Amniotic stem cell (primary cell): Measurements from ENCODE around the gene ATG10.
"Not testable (repeated sequence)": the region's sequence is repeated elsewhere in the genome, so short reads cannot be mapped to it uniquely, and the experiment has no call there.

Experiments used
- DNase-seq: peaks from one replicate; lab custom pipeline; 2025; lab: John Stamatoyannopoulos, UW

ATG10 gene

GRCh38 chr5:82057051-82057450, 85.2 kb downstream of the ATG10 start:
- DNase-seq, result no peak

DNA sequence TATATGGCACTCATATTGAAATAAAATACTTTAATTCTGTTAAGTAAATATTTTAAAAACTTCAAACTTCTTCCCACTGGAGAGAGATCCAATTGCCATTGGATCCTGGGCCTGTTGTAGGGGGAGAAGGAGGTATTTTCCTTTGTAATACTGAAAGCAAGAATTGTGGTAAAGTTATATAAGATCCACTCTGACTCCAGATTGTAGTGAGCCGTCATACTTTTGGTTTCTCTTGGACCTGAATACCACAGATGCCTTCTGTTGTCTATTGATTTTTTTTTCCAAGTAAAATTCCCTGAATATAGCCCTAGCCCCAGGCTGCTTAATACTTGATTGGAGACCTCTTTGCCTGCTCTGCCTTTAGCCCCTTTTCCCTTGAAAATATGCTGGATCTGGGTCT, 86.9 kb downstream of the ATG10 start:
- no peak for DNase-seq

DNA sequence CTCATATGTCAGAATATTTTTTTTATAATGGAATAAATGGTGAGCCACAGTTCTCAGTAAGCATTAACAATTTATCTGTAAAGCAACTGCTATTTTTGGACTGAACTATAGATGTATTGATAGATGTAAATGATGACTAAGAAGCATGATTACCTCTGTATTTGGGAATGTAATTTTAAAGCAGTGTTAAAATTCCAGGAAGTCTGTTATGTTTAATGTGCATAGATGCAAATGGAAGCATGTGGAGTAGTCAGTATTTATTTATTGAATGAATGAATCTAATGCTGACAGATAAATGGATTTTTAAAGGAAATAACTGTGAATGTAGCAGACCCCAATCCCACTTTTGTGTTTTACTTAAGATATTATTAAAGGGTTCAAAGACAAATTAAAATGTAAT, 95.0 kb downstream of the ATG10 start:
- no peak for DNase-seq

DNA sequence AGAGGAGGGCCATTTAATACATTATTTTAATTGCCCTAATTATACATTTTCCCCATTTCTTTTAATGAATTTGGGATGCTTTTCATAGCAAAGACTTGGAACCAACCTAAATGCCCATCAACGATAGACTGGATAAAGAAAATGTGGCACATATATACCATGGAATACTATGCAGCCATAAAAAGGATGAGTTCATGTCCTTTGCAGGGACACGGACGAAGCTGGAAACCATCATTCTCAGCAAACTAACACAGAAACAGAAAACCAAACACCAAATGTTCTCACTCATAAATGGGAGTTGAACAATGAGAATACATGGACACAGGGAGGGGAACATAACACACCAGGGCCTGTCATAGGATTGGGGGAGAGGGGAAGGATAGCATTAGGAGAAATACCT, 96.2 kb downstream of the ATG10 start:
- DNase-seq, result not testable (repeated sequence)

DNA sequence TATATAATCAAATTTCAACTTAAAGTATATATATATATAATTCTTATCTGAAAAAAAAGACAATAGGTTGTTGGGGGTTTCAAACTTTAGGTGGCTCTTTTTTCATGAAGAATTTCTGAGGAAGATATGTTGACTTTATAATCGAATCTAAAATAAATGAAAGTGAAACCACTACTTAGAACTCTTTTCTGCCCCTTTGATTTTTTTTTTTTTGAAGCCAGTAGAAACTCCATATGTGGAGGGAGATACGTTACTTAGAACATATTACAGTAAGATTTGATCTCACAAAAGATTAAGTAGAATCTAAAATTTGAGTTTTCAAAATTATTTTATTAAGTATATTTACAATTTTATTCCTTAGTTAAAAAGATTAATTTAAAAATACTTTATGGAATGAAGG, 96.9 kb downstream of the ATG10 start:
- DNase-seq, result no peak

DNA sequence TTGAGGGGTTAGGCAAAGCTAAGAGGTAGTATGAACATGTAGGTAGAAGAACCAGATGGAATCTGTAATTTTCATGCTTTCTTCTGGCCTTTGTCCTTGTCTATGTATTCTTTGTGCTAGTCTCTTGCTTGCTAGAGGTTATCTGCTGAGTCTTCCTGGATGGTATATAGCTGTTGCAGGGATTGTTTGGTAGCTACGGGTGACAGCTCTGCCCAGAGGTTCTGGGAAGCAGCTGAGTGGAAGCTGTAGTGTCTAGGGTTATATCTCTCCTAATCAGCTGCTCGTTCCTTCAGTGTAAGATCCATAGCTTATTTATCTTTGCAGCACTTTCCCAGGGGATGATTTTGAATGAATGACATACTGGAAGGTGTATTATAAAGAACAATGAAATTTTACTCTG, 100.3 kb downstream of the ATG10 start:
- DNase-seq, result no peak

DNA sequence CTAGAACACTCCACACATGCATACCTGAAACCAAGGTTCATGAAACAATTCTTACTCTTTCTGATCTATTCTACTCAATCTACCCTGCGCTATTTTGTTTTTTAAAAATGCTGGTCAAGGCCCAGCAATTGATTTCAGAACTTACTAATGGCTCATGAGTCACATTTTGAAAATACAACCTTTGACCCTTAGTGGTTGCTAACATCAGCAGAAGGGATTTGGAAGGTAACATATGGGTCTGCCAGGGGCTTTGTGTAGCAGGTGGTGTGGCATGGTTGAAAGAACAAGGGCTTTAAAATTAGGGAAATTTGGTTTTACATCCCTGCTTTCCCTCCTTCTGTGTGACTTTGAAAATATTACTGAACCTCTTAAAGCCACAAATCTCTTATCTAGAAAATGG, 101.4 kb downstream of the ATG10 start:
- DNase-seq, result no peak

DNA sequence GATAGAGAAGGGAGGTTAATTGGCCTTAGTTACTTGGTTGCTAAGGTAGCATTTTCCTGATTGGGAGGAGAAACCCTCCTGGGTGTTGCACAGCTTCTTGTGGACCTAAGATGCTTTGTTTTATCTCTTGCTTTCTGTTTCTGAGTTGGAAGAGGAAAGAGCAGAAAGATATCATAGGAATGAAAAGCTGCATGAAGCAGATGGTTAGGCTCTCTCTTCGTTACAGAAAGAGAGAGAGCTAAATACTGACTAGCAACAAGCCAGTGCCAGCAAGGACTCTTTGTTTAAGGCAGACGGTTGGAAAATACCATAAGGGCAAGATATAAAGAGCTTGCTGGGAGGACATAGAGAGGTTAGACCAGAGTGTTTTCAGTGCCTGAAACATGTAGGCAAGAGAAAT, 103.1 kb downstream of the ATG10 start:
- DNase-seq, result no peak

DNA sequence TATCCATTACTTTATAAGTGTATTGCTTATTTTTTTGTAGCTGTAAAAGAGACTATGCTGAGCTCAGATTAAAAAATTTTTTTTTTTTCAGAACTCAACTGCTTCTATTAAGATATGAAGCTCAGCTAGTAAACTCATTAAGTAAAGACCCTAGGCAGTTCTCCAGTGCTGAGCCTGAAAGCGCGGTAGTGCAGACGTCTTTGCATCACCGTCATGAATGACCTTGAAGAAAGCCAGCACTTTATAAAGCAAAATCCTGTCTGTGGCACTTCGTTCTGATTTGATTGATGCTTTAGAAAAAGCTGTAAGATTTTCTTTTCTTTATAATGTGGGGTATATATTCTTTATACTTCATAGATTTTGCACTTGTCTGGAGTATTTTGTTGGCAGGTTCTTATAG, 105.7 kb downstream of the ATG10 start:
- DNase-seq, result no peak

DNA sequence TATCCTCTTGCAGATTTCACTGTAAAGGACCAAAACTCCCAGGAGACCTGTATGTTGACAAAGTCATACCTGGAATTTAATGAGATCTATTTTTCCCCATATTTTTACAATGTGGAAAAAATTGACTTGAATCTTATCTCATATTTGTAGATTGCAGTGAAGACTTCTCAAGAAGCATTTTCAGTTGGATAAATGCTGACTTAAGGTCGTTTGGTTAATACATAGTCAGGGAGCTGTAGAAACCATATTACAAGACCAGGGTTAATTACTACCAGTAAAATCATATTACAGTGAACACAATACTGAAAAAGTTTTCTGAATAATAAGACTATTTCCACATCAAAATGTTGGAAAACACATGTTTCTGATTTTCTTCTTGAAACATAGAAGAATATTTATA, 119.8 kb downstream of the ATG10 start:
- DNase-seq, result no peak

DNA sequence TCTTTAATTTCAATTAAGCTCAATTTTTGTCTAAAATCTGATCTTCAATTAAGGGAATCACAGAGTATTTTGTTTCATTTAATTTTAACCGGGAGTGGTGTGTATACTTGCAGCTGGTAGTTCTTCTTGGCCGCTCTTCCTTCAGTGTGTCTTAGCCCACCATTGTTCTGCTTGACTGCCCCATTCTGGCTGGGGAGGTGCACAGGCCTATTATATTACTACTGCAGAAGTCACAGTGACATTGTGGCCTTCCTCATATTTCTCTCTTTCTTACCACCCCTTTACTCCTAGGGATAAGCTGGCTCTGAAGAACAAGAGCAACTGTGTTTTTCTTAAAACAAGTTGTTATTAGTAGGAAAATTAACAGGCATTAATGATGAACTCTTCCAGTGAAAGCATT, 123.7 kb downstream of the ATG10 start:
- no peak for DNase-seq

DNA sequence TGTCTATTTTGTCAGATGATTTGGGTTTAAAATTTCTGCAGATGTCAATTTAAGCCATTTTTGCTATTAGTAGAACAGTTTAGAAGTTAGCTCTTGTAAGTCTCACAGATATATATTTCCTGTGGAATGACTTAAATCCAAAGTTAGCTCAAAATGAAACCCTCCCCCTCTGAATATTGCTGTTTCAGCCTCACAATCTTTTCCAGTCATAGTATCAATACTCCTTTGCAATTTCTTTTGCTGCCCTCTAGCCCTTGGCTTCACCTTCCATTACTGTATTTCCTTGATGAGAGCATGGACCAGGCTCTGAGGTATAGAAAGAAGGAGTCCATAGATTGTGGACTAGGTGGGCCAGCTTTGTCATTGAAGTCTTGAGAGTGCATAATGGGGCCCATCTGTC, 124.4 kb downstream of the ATG10 start:
- no peak for DNase-seq

DNA sequence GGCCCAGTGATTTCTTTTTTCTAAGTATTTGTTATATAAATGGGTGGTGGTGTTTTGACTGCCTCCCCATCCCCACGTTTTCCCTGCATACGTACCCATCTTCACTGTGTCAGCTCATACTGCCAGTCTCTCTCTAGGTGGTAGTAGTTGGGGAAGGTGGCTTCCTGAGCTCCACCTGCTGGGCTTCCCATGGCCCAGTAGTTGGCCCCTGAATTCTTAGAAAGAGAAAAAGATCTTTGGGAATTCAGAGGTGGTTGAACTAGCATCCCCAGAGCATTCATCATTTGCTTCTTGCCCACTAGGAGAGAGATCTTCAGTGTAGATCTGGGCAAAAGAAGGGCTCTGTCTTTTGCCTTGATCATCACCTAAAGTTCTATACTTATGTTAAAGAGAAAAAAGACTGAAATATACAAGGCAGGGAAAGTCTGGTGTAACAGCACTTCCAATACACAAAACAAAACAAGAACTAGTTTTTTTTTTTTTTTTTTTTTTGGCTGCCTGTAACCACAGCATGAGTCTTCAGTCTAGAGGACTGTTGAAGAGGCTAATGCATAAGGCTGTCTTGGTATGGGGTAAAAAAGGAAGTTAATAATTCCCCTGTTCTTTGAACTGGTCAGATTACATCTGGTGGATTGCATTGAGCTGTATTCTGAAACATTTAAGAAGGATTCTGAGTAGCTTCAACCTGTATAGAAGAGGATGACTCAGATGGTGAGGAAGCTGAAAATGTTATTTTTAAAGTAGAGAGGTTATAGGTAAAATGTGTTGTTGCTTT, 128.7 kb downstream of the ATG10 start:
- no peak for DNase-seq

DNA sequence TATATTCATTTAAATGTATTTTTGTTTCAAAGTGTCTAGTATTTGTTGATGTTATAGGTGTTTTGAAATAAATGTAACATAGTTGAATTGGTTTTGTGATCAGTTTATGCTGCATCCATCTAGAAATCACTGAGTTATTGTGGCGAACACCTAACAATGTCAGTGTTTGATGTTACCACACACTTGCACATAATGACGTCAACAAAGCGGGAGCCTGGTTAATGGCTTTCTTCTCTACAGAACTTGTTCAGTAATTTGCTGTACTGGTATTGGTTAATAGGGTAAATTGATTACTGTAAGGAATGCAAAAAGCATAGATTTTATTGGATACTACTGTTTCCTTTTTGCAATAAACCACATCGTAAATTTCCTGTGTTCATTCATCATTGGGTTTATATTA, 133.0 kb downstream of the ATG10 start:
- no peak for DNase-seq

DNA sequence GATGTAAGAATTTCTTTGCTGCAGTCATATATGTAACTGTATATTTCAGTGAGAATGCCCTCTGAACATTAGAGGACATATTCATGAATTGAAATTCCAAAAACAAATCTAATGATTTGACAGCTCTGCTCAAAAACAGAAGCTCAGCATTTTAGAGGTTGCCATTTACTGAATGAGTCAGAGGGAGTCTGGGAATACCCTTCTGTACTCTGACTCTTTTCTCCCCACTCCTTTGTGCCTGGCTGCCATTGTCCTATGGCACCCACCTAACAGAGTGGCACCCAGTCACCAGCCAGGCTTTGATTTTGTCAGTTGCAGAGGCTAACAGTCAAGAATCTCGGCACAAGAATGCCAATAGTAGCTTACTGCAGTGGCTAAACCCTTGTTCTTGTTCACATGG, 133.6 kb downstream of the ATG10 start:
- DNase-seq, result no peak

- no peak for DNase-seq
Measured at GRCh38 chr5:82106207-82106606, 134.4 kb downstream of the ATG10 start.

DNA sequence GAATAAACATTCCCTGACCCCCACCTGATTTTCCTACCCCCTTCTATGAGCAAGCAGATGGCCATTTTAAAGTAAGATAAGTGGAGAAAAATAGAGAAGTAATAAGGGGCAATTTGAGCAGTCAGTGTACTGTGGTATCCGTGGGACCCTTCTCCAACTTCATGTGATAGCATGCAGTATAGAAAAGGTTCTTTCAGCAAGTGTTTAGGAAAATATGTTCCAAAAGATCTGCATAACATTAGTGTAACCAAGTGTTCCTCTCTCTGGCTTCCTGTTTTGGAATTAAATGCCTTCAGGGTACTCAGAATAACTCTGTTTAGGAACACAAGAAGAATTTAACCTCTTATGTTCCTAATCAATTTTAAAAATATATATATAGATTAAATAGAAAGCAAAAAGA, 134.9 kb downstream of the ATG10 start:
- DNase-seq, result no peak

- DNase-seq, result peak; percentile 15
Measured at GRCh38 chr5:82107267-82107666, 135.4 kb downstream of the ATG10 start.

DNA sequence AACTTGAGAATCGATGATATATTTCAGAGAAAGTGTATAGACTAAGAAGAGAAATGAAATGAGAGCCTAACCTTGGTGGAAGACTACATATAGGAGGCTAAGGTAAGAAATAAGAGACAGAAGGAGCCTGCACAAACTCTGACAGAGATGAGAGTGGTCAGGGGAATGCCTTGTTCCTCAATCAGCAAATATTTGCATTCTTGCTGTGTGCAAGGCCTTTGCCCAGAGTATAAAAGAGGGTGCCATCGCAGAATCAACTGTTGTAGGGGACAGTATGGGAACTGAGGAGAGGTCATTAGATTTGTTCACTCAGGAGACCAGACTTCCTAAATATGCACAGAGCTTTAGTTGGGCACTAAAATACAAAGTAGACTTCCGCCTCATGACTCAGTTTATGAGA, 137.2 kb downstream of the ATG10 start:
- DNase-seq, result no peak

GRCh38 chr5:82109915-82110314, 138.1 kb downstream of the ATG10 start:
- not testable (repeated sequence) for DNase-seq

- DNase-seq, result no peak
Measured at GRCh38 chr5:82111191-82111590, 139.4 kb downstream of the ATG10 start.

- no peak for DNase-seq
Measured at GRCh38 chr5:82115858-82116257, 144.0 kb downstream of the ATG10 start.

- no peak for DNase-seq
Measured at GRCh38 chr5:82119889-82120288, 148.1 kb downstream of the ATG10 start.

- DNase-seq, result no peak
Measured at GRCh38 chr5:82129723-82130285, 158.0 kb downstream of the ATG10 start.
